A549 (cell line): ENCODE data around the gene PRDM1.

Experiments
- BHLHE40 ChIP-seq: IDR thresholded peaks from 2 replicates; pipeline ENCODE4 v1.6.1; 2012; ENCODE audit warnings: low read depth, low read length, inconsistent platforms
- CTCF ChIP-seq: fragments of >200 bp; sonication (Bioruptor Twin); formaldehyde crosslinking; IDR thresholded peaks from 3 replicates; pipeline ENCODE4 v1.5.1; 2016
- EP300 ChIP-seq, 2 experiments: fragments of >200 bp; sonication (Bioruptor Twin); formaldehyde crosslinking; IDR thresholded peaks; 2 replicates in 1 of 2; 3 replicates in 1 of 2; pipeline ENCODE4 v1.6.1; 2016 to 2017
- MAZ ChIP-seq: fragments of 150-350 bp; IDR thresholded peaks from 2 replicates; pipeline ENCODE4 v1.6.1; 2014; ENCODE audit warnings: antibody characterized with exemption, low read depth, low read length, borderline replicate concordance
- MYC ChIP-seq: IDR thresholded peaks from 2 replicates; pipeline ENCODE4 v1.6.1; 2012; ENCODE audit warnings: mild to moderate bottlenecking, inconsistent platforms, low read length, improper control_type of control experiment, borderline replicate concordance
- POLR2A ChIP-seq: IDR thresholded peaks from 2 replicates; pipeline ENCODE4 v1.6.1; 2012; ENCODE audit warnings: mild to moderate bottlenecking, low read length
- POLR2AphosphoS2 ChIP-seq: conservative IDR thresholded peaks from 2 replicates; pipeline ENCODE4 v1.6.1; 2012; ENCODE audit warnings: low read length, improper control_type of control experiment, inconsistent platforms
- TF ChIP-seq, protein P1 (sequence below): fragments of 450-650 bp; IDR thresholded peaks from 2 replicates; pipeline ENCODE4 v1.6.1; 2014; ENCODE audit warnings: antibody characterized with exemption
- TF ChIP-seq, protein P2 (sequence below): fragments of 200-600 bp; sonication (generic); IDR thresholded peaks from 2 replicates; pipeline ENCODE4 v1.6.1; 2016; ENCODE audit warnings: antibody characterized with exemption, mild to moderate bottlenecking, moderate library complexity

DNA sequence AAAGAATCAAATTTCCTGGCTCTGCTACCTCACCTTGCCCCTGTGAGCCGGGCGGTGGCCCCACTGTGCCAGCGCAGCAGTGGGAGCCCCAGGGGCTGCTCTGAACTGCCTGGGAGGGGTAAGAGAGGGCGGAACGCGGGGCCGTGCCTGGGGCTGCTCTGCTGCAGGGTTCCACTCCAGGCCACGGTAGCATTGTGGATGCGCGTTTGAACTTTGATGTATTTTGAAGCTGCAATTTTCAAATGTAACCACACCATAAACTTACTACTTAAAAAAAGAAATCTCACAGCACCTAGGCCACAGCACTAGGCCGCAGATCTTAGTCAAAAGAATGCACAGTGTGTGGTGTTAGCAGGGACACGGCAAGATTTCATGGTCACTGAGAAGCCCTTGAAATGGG lies 57.5 kb downstream of the PRDM1 start:
- TF ChIP-seq CTCF, result no peak
- no peak for TF ChIP-seq MAZ
- TF ChIP-seq POLR2A, result no peak
- TF ChIP-seq MYC, result no peak
- TF ChIP-seq, protein P1, sequence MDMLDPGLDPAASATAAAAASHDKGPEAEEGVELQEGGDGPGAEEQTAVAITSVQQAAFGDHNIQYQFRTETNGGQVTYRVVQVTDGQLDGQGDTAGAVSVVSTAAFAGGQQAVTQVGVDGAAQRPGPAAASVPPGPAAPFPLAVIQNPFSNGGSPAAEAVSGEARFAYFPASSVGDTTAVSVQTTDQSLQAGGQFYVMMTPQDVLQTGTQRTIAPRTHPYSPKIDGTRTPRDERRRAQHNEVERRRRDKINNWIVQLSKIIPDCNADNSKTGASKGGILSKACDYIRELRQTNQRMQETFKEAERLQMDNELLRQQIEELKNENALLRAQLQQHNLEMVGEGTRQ, result no peak
- TF ChIP-seq EP300 (IDR thresholded peaks at IDR 0.05), result no peak
- TF ChIP-seq BHLHE40, result no peak
- no peak for TF ChIP-seq POLR2AphosphoS2
- TF ChIP-seq, protein P2, sequence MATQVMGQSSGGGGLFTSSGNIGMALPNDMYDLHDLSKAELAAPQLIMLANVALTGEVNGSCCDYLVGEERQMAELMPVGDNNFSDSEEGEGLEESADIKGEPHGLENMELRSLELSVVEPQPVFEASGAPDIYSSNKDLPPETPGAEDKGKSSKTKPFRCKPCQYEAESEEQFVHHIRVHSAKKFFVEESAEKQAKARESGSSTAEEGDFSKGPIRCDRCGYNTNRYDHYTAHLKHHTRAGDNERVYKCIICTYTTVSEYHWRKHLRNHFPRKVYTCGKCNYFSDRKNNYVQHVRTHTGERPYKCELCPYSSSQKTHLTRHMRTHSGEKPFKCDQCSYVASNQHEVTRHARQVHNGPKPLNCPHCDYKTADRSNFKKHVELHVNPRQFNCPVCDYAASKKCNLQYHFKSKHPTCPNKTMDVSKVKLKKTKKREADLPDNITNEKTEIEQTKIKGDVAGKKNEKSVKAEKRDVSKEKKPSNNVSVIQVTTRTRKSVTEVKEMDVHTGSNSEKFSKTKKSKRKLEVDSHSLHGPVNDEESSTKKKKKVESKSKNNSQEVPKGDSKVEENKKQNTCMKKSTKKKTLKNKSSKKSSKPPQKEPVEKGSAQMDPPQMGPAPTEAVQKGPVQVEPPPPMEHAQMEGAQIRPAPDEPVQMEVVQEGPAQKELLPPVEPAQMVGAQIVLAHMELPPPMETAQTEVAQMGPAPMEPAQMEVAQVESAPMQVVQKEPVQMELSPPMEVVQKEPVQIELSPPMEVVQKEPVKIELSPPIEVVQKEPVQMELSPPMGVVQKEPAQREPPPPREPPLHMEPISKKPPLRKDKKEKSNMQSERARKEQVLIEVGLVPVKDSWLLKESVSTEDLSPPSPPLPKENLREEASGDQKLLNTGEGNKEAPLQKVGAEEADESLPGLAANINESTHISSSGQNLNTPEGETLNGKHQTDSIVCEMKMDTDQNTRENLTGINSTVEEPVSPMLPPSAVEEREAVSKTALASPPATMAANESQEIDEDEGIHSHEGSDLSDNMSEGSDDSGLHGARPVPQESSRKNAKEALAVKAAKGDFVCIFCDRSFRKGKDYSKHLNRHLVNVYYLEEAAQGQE, result no peak
